ELF-1 (cell line): ENCODE results near the gene NISCH.

Experiments used
- DNase-seq: peaks from one replicate; pipeline ENCODE4 v3.0.0-alpha.2; 2016; ENCODE audit warnings: low read depth, low spot score

NISCH gene

DNA sequence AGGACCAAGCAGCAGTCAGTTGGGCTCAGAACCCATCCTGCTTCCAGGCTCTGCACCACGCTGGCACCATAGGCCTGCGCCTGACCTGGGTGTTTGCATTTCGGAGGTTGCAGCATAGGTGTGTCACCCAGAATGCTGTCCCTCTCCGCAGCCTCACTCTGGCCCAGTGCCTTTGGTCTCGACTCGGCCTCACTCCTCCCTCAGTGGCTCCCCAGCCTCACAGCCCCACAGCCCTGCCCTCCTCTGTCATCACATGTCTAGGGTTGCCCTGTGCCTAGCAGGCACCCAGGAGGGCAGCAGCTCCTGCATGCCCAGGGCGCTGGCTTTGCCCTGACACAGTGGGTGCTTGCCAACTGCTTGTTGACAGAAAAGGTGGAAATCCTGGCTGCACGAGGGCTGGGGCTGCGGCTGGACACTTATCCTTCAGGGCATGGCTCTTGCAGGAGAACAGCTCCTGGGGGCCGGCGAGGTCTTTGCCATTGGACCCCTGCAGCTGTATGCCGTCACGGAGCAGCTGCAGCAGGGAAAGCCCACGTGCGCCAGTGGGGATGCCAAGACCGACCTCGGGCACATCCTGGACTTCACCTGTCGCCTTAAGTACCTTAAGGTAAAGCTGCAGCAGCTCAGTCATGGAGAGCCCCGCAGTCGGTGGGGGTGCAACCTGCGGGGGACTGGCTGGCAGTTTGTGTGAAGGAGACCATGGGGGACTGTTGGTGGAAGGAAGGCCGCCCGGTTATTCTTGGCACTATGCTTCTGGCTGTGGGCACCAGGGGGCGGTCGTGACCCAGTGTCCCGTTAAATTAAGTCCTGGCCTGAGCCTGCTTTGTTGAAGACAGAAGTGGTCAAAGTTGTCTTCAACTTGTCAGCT is 16.2 kb downstream of the NISCH start:
- DNase-seq = peak; percentile 68

- DNase-seq = no peak
Observed at GRCh38 chr3:52472239-52473000, 17.0 kb downstream of the NISCH start.

DNA sequence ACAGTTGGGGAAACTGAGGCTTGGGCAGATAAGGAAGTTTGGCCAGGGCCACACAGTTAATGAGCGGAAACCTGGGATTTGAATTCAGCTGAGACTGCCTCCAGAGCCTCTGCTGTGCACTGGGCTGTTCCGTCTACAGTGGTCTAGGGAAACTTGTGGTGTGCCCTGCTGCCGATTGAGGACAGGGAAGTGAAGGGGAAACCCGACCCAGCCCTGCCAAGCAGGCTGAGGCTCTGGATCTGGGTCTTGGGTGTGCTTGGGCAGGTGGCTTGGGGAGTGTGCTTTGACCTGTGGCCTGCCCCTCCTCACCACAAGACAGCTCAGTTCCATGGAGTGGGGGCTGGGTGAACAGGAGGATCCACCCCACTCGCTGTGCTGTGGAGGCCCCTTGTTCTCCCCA is 17.6 kb downstream of the NISCH start:
- no peak for DNase-seq

GRCh38 chr3:52477076-52477795 is 21.8 kb downstream of the NISCH start:
- DNase-seq = no peak

DNA sequence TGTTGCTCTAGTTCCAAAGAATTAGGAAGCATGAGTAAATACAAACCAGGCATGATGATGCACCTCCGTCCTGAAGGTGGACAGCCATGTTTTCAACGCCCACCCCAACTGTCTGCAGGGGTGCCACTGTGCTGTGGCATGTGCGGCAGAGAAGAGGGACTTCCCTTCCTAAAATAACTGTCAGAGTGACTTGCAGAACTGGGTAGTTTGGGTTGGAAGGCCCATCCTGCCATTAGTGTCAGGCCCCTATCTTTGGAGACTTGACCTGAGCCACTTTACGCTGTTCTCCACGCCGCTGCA is 22.3 kb downstream of the NISCH start:
- DNase-seq = no peak

DNA sequence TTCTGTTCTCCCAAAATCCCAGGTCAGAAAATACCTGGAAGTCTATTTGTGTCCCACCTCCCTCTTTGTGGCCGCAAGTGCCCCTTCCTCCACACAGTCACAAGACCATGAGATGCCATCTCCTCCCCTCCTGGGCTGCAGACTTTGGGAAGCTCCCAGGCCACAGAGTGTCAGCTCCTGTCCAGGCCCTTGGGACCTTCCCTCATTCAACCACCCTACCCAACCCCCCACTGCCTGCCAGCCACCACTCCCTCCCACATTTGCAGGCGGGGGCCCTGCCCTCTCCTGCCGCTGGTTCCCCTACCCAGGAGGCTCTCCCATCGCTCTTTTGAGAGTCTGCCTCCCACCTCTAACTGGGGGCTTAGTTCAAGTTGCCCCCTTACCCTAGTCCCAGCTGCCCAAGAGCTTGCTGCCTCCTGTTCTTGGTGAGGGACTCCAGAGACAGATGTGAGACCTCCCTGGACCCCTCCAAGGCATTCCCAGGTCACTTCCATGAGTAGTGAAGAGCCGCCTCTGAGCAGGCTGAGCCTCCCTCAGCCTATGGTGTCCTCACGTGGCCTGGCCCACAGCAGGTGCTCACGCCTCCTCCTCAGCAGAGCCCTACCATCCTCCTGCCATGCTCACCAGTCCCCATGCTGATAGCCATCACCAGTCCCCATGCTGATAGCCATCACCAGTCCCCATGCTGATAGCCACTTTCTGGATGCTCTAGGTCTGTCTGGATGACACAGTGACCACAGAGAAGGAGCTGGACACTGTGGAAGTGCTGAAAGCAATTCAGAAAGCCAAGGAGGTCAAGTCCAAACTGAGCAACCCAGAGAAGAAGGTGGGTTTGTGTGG is 23.9 kb downstream of the NISCH start:
- no peak for DNase-seq

DNA sequence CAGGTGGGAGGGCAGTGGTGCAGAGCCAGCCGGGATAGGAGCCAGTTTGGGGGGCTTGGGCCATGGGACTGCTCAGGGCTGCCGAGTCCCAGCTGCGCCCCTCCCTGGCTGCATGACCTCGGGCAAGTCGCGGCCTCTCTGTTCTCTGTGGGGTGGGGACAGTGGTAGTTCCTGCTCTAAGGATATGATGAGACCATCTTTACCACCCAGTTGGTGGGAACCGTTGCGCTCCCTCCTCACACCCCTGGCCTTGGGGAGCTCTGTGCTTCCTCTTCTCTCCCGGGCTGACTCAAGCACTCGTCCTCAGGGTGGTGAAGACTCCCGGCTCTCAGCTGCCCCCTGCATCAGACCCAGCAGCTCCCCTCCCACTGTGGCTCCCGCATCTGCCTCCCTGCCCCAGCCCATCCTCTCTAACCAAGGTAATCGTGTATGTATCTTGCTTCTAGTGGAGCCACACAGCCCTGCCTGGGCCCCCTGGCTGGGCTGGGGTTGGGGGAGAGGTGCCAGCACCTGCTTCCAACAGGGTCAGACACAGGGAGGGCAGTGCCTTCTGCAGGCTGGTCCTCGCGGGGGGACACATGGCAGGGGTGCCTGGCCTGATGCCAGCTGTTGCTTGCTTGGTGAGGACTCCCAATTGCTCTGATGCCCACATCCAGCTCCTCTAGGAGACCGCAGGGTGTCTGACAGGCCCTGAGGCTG is 24.6 kb downstream of the NISCH start:
- no peak for DNase-seq

DNA sequence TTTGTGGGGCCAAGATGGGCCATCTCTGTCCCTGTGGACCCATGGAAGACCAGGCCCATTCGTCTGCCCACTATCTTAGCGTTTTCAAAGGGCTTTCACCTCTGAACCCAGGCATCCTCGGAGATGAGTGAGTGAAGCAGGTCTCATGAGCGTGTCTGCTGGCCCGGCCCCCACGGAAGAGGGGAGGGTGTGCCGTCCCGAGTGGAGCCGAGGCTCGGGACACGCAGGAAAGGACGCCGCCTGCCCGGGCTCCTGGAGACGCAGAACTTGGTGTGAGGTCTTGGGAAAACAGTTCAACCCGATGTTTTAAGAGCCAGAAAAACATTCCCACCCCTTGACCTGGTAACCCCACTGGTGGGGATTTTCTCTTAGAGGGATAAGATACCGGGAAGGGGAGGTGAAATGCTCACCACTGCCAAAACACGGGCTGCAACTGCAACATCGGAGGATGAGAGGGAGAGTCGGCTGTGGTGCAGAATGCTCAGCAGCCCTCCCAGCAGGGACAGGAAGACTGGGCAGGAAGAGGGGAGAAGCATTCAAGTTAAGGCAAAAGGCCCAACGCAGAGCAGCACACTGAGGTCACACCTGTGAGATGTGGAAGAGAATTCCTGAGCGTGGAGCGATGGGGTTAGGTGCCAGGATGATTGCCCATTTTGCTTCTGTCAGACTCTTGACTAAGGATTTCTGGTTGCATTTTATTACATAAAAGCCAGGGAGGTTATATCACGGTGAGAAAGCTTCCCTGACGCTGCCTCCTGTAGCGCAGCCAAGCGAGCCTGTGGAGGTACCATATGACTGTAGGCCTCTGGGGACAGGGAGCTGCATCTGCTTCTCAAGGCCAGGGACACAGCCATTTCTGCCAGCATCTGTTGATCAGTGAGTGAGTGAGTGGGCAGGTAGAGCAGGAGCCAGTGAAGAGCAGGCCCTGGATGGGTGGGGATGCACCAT is 25.6 kb downstream of the NISCH start:
- DNase-seq = no peak

DNA sequence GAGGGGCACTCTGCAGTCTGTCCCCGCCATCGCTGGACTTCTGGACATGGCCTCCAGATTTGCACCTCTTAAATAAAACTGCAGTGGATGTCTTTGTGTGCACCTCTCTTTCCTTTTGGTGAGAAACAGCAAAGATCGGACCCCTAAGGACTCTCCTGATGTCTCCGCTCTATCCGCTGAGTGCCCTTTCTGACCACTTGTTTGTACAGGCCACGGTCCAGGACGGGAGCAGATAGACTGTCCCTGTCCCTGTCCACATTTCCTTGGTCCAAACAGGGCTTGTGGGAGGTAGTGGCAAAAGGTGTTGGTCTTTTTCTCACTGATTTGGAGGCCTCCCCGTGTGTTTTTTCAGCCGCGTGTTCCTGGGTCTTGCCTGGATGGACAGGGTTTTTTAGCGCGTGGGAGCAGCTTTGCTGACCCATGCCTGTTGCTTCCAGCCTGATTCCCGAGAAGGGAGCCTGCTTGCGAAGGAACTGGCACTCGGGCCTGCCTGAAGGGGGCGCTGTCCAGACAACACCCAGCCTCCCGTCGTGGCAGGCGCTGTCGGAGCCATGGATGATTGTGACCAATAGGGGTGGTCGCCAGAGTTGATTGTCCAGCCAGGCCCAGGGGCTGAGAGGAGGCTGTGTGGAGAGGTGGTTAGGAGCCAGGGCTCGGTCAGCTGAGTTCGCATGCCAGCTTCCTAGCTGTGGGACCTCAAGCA is 26.6 kb downstream of the NISCH start:
- DNase-seq = peak; percentile 80

DNA sequence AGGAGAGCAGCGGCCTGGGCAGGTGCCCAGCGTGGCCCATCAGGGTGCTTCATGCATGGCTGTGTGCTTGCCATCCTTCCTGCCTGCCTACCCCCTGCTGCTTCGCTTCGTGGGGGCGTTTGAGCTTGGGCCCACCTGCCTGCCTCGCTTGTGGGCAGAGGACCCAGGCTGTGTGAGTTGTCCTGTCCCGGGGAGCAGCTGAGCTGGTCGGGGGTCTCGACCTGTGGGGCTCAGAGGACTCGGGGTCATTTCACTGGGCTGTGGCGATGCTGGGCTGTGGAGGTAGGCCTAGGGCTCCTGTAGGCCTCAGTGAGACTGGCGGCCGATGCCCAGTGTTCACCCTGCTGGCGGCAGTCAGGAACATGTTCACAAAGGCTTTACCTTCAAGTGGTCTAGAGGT is 27.7 kb downstream of the NISCH start:
- no peak for DNase-seq

- no peak for DNase-seq
Observed at GRCh38 chr3:52483577-52484381, 28.4 kb downstream of the NISCH start.

GRCh38 chr3:52484680-52485461 is 29.5 kb downstream of the NISCH start:
- DNase-seq = no peak

GRCh38 chr3:52487050-52487787 is 31.8 kb downstream of the NISCH start:
- no peak for DNase-seq

DNA sequence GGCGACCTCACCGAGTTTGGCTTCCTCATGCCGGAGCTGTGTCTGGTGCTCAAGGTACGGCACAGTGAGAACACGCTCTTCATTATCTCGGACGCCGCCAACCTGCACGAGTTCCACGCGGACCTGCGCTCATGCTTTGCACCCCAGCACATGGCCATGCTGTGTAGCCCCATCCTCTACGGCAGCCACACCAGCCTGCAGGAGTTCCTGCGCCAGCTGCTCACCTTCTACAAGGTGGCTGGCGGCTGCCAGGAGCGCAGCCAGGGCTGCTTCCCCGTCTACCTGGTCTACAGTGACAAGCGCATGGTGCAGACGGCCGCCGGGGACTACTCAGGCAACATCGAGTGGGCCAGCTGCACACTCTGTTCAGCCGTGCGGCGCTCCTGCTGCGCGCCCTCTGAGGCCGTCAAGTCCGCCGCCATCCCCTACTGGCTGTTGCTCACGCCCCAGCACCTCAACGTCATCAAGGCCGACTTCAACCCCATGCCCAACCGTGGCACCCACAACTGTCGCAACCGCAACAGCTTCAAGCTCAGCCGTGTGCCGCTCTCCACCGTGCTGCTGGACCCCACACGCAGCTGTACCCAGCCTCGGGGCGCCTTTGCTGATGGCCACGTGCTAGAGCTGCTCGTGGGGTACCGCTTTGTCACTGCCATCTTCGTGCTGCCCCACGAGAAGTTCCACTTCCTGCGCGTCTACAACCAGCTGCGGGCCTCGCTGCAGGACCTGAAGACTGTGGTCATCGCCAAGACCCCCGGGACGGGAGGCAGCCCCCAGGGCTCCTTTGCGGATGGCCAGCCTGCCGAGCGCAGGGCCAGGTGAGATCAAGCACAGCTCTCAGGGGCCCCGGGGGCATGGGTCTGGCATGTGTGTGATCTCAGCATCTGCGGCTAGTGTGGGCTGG is 32.6 kb downstream of the NISCH start:
- DNase-seq = no peak

DNA sequence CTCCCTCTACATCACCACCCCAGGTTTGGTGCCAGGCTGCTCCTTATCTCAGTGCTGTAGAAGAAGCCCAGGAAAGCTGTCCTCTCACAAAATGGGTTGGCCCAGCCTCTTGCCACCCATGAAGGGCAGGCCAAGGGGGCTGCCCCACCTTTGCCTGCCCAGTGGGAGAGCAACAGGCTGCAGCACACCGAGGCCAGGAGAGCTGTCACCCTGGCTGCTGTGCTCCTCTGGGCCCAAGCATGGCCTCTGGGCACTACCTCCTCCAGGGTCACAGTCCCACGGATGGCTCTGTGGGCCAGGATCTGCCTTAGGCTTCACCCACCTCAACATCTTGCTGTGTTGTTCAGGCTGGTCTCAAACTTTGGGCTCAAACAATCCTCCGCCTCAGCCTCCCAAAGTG is 33.3 kb downstream of the NISCH start:
- DNase-seq = no peak

DNA sequence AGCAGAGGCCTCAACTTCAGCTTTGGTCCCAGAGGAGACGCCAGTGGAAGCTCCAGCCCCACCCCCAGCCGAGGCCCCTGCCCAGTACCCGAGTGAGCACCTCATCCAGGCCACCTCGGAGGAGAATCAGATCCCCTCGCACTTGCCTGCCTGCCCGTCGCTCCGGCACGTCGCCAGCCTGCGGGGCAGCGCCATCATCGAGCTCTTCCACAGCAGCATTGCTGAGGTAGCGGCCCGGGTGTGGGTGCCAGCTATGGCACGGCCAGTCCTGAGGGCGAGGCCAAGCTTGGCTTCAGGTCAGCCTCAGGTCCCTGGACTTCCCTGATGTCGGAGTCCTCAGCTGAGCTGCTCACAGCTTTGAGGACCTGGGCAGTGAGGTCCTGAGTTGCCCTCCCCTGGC is 34.0 kb downstream of the NISCH start:
- no peak for DNase-seq
